Body of pancreas (tissue), 4 donors: Measurements from ENCODE around the gene ITPK1.

Experiments
- POLR2A ChIP-seq, 3 donors: fragments of 450-650 bp; IDR thresholded peaks; one replicate each; pipeline ENCODE4 v1.6.1; 2016; ENCODE audit warnings: antibody characterized with exemption in 3 of 3, mild to moderate bottlenecking in 2 of 3
- TF ChIP-seq, protein P1 (sequence below), 7 experiments: fragments of 450-650 bp in 4 of 7; fragments of 200-600 bp in 3 of 7; sonication (generic) in 3 of 7; IDR thresholded peaks; one replicate each; pipeline ENCODE4 v1.5.1; 2016 to 2019; ENCODE audit warnings: antibody characterized with exemption in 7 of 7

DNA sequence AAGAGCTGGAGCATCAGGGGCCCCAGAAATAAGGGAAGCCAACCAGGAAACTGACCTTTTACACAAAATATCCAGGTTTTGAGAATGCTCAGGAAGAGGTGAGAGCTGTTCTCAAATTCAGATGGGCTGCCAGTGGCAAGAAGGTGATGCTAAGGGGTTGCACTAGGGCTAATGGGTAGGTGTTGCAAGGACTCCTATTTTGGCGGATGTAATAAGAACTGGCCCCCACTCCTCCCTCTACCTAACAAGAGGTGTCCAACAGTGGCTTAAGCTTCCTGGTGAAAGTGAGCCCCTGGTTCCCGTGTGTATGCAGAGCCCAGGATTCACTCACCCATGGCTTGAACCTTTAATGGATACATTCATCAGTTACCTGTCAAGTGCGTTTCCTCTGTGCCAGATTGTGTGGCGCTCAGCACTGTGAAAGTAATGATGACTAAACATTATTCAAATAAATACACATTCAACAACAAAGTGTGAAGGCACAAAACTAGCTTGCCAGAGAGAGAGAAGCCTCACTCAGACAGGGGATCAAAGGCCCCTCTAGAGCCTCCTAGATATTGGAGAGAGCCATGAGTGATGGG is 193.5 kb downstream of the ITPK1 start:
- TF ChIP-seq POLR2A (IDR thresholded peaks at IDR 0.05), result peak in 1 of 3 donors; percentile 15
- TF ChIP-seq, protein P1, sequence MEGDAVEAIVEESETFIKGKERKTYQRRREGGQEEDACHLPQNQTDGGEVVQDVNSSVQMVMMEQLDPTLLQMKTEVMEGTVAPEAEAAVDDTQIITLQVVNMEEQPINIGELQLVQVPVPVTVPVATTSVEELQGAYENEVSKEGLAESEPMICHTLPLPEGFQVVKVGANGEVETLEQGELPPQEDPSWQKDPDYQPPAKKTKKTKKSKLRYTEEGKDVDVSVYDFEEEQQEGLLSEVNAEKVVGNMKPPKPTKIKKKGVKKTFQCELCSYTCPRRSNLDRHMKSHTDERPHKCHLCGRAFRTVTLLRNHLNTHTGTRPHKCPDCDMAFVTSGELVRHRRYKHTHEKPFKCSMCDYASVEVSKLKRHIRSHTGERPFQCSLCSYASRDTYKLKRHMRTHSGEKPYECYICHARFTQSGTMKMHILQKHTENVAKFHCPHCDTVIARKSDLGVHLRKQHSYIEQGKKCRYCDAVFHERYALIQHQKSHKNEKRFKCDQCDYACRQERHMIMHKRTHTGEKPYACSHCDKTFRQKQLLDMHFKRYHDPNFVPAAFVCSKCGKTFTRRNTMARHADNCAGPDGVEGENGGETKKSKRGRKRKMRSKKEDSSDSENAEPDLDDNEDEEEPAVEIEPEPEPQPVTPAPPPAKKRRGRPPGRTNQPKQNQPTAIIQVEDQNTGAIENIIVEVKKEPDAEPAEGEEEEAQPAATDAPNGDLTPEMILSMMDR (IDR thresholded peaks at IDR 0.05), result no peak
